Astrocyte (in vitro differentiated cells and primary cell): ENCODE results near the gene CACNB1.

Experiments
- EZH2 ChIP-seq: IDR thresholded peaks from 2 replicates; pipeline ENCODE4 v1.6.1; 2012; ENCODE audit warnings: mild to moderate bottlenecking, low read length, inconsistent platforms; ENCODE audit not compliant: insufficient read depth
- TF ChIP-seq, protein P1 (sequence below): IDR thresholded peaks from 2 replicates; pipeline ENCODE4 v1.5.1; 2011; ENCODE audit warnings: low read depth, mild to moderate bottlenecking, inconsistent platforms, low read length, moderate library complexity; ENCODE audit not compliant: insufficient read depth

DNA sequence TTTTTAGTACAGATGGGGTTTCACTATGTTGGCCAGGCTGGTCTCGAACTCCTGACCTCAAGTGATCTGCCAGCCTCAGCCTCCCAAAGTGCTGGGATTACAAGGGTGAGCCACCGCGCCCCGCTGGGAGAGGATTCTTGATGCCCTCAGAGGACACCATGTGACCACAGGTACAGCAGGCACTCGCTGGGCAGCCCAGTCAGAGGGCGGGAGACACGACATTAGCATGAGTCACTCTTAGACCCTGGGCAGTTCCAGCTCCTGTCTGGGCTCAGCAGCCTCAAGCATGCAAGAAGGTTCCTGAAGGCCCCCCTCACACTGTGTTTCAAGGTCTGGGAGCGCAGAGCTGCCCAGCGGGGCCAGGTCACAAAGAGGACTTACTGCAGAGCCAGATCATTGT is 16.4 kb upstream of the CACNB1 start:
- TF ChIP-seq, protein P1, sequence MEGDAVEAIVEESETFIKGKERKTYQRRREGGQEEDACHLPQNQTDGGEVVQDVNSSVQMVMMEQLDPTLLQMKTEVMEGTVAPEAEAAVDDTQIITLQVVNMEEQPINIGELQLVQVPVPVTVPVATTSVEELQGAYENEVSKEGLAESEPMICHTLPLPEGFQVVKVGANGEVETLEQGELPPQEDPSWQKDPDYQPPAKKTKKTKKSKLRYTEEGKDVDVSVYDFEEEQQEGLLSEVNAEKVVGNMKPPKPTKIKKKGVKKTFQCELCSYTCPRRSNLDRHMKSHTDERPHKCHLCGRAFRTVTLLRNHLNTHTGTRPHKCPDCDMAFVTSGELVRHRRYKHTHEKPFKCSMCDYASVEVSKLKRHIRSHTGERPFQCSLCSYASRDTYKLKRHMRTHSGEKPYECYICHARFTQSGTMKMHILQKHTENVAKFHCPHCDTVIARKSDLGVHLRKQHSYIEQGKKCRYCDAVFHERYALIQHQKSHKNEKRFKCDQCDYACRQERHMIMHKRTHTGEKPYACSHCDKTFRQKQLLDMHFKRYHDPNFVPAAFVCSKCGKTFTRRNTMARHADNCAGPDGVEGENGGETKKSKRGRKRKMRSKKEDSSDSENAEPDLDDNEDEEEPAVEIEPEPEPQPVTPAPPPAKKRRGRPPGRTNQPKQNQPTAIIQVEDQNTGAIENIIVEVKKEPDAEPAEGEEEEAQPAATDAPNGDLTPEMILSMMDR, result no peak
- no peak for TF ChIP-seq EZH2
